Activated CD4-positive, alpha-beta T cell treated with anti-CD3 and anti-CD28 coated beads for 1 hour (primary cell): ENCODE data around the gene AFTPH.

Experiments used
- DNase-seq: peaks from one replicate; pipeline ENCODE4 v3.0.0-alpha.2; 2020

Gene AFTPH

GRCh38 chr2:64635976-64636911 is 112.1 kb downstream of the AFTPH start:
- no peak for DNase-seq

DNA sequence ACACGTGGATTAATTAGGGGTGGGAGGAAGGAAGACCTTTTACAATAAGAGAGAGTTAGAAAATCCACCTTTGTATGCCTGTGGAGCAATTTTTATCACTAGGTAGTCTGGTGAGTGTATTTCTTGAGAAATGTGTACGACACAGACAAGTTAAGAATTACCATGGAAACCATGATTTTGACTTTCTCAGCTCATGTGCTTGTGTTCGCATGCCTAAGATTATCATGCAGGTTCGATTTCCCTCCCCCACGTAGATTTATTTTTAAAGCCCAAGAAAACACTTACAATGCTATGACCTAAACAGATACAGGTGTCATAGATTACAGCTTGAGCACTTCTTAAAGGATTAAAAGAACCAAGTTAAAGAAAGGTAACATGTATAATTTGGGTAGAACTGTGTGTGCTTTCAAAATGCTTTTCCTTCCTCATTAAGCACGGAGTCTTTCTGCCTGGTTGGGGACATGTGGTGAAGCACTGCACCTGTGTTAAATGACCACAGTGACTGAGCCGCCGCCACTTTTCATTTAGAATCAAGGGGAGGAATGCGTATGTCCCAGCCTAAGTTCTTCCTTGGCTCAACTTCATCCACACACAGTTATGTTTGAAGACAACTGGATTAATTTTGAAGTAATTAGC is 113.0 kb downstream of the AFTPH start:
- no peak for DNase-seq

GRCh38 chr2:64637931-64638330 is 113.8 kb downstream of the AFTPH start:
- DNase-seq = no peak

DNA sequence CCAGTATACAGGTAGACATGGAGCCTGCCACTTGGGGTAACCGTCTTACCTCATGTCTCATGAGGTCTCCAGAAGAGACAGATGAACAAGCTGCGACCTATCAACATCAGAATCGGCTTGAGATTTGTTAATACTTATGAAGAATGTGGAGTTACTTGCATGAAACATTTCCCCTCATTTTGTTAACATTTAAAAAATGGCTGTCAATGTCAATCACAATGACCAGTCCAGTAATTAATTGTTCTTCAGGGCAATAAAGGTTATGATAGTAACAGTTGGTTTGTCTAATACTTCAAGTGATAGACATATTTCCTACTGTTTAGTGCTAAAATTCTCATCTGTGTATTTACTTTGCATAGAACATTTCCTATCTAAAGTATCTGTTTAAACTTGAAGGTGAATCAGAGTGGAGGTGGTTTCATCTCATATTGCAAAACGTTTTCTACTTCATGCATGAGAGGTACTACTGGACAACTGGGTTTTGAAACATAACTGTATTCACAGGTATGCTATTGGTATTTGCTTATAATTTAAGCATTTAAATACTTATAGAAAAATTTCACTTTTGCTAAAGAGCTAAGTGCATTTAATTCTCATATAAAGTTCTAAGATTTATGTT is 114.5 kb downstream of the AFTPH start:
- no peak for DNase-seq

- DNase-seq = no peak
Observed at GRCh38 chr2:64639691-64640090, 115.6 kb downstream of the AFTPH start.

DNA sequence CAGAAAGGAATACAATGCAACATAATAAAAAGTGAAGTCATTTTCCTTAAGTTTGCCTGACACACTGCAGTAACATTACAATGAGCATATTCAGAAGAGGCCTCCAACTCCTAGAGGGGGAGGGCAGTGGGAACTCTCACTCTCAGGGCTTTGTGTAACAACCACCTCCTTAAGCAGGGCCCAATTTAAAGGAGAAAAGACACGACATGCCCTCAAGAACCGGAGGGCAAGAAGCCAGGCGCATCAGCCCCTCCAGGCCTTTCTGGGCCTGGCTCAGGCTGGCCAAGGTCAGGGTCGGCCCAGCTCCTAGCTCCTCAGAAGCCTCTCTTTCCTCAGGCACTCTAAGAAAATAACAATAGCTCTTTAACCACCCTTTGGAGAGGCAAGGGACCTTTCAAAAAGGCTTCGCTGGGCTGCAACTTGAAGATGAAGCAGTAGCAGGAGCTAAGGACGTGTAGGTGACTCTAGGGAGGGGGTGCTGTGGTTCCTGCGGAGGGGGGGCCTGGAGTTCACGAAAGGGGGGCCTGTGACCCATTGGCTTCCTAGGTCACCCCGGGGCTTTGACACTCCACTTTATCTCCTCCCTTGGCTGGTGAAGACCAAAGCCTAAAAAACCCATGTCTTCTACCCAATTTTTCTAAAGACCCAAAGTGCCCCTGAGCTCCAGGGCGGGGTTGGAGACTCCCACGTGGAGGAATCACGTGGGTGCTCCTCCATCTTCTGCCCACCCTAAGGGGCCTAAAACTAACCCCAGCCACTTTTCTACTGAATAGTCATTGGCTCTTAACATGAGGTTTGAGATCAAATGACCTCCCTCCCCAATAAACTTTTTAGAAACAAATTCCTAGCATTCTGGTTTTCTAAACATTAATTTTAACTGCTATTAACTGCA is 116.3 kb downstream of the AFTPH start:
- DNase-seq = no peak

DNA sequence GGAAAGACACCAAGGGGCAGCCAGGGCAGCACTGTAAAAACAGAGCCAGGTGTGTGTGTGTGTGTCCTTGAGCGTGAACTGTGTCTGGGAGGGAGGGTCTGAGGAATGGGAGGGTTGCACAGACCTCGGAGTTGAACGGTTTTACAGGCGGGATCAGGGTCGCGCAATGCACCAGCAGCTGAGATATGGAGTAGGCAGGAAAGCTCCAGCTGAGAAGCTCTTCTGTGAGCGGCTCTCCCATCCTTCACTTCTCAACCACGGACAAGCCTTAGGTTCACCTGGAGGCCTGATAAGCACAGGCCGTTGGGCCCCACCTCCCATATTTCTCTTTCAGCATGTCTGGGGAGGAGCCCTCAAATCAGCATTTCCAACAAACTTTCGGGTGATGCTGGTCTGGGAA is 117.5 kb downstream of the AFTPH start:
- no peak for DNase-seq
